NCI-H146 treated with DMSO at 0.1 percent for 48 hours (cell line): ENCODE data around the gene MATN1.
A peak's percentile ranks its signal among the peaks of the same experiment; 100 is the strongest.

ENCODE experiments used
- DNase-seq: peaks from one replicate; lab custom pipeline; 2025; ENCODE audit not compliant: unreplicated experiment; lab: John Stamatoyannopoulos, UW

MATN1 gene

DNA sequence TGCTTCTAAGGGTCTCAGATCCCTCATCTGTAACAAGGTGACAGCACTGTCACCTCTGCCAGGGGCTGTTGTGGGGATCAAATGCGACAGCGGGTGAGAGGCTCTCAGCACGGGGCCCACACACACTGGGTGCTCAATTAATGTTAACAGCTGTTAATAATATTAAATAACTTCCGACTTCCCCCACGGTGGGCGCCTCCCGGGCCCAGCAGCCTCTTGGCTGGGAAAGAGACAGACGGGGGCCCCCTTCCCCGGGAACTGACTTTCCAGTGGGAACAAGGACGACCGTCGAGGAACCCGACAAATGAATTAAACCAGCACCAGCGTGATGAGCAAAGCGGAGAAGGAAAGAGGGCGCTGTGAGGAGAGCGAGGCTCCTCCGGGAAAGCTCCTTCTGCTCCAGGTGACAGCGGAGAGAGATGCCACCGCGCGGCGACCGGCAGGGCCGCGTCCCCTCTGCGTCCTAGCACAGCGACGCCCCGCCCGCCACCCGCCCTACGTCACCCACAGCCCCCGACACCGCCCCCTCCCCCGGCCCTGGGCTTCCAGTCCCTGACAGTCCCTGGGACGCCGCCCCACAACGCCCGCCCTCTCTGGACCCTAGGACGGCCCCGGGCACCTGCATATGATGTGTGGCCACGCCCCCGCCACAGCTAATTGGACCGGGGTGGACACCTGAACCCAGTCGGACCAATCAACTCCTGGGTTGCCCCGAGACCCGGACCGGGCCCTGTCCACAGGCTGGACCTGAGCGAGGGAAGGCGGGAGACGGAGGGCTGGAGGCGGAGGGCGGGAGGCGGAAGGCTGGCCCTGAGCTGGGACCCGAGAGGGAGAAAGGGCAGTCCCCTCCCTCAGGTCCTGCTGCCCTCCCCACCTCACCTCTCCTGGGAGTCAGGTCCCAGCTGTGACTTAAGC is 38.2 kb downstream of the MATN1 start:
- DNase-seq, result peak; percentile 18

DNA sequence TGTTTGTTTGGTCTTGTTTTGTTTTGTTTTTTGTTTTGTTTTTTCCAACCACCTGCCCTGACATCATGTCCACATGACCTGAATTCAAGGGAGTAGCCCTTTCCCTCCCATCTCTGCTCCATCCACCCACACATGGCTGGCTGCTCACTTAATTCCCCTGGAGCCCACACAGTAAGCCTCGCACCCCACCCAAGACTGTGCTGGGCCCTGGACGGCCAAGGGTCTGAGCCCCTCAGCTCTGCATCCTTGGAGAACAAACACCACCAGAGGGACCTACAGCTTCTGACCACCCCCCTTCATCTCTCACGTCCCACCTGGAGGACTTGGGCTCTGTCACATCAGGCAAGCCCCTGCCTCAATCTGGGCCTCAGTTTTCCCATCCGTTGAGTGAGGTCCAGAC is 39.1 kb downstream of the MATN1 start:
- DNase-seq, result no peak

DNA sequence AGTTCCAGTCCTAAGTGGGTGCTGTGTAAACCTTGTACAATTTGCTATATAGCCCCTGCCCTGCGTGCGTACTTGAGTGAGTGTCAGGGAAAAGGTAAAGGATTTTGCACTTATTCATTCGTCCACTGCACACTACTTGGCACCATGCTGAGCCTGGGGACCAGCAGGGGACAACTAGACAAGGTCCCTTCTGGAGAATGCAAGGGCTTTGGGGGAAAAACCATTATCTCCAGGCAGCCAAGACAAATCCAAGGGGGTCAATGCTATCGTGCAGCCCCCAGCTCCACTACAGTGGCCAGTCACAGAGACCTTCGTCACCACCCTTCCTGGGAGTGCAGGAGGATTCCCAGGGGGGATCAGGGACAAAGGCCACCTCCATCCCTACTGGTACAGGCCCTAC is 39.7 kb downstream of the MATN1 start:
- no peak for DNase-seq

DNA sequence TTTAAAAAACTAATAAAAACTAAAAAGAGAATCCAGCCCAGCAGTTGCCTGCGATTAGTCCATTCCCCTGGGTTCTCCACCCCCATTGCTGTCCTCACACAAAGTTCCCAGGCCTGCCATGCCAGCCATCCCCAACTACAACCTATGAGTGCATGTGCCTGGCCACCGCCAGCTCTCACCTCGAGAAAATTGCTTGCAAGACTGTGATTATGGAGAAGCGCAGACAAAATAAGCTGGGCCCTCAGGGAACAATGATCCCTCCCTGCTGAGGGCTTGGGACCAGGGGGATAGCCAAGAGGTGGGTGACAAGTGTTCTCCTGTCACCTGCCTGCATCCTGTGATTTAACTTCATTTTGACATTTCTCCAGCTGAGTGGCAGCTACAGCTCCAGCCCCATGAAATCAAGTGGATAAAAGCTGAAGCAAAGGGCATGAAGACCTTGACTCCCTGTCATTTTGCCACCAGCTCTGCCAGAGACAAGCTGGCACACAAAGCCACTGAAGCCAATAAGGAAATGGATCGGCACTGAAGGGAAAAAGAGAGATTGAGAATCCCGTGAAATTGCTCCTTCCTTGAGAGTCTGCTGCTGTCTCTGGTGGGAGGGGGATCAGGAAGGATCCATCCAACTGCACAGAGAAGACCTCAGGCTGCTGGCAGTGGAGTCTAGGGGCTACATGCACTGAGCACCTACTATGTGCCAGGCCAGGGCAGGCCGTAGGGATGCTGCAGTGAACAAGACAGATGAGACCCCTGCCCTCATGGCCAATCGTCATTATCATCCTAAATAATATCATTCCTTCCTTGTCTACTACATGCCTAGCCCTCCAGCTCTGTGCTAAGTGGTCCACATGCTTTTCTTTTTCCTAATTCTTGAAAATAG is 40.7 kb downstream of the MATN1 start:
- DNase-seq, result no peak

DNA sequence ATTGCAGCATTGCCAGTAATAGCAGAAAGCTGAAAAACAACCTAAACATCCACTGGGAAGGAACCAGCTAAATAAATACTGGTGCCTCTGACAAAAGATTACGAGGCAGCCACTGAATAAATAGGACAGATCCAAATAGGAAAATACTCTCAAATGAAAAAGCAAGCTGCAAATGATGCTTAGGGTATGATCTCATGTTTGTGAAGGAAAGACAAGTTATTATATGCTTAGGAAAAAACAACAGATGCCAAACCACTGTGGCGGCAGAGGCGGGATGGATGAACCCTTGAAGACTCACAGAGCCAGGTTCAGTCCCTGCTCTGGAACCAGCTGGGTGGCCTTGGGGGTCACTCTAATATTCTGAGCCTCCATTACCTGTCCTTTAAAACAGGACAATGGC is 41.6 kb downstream of the MATN1 start:
- no peak for DNase-seq

DNA sequence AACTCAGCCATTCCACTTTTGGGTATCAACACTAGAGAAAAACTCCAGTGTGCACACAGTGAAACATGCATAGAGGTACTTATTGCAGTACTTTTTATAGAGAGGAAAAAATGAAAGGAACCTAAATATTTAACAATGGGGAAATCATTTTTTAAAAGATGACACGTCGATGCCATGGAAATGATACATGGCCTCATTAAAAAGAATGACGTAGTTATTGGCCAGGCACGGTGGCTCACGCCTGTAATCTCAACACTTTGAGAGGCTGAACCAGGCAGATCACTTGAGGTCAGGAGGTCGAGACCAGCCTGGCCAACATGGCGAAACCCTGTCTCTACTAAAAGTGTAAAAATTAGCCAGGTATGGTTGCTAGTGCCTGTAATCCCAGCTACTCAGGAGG is 42.5 kb downstream of the MATN1 start:
- DNase-seq, result no peak

DNA sequence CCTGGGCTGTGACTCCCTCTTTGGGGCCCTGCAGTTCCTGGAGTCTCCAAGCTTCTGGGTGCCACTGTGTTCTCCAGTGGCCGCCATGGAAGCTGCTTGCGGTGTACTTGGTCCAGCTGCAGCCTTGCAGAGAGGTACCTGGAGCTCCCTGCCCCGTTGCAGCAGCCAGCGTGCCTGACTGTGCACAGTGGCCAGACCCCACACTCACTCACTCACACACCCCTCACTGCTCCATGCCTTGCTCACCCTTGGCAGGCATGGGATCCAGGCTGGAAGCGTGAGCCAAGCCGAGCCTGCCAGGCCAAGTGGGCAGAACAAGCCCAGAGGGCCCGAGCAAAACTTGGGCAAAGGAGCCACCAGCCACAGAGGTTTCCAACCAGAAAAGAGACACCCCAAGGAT is 43.0 kb downstream of the MATN1 start:
- no peak for DNase-seq

DNA sequence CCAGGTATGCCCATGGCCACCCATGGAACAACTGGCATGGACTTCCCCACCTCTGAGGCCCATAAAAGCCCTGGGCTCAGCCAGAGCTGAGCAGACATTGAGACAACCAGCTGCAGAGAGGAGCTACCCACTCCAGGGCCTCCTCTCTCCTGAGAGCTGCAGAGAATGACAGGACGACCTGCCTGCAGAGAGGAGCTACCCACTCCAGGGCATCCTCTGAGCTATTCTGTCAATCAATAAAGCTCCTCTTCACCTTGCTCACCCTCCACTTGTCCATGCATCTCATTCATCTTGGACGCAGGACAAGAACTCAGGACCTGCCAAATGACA is 43.4 kb downstream of the MATN1 start:
- no peak for DNase-seq

DNA sequence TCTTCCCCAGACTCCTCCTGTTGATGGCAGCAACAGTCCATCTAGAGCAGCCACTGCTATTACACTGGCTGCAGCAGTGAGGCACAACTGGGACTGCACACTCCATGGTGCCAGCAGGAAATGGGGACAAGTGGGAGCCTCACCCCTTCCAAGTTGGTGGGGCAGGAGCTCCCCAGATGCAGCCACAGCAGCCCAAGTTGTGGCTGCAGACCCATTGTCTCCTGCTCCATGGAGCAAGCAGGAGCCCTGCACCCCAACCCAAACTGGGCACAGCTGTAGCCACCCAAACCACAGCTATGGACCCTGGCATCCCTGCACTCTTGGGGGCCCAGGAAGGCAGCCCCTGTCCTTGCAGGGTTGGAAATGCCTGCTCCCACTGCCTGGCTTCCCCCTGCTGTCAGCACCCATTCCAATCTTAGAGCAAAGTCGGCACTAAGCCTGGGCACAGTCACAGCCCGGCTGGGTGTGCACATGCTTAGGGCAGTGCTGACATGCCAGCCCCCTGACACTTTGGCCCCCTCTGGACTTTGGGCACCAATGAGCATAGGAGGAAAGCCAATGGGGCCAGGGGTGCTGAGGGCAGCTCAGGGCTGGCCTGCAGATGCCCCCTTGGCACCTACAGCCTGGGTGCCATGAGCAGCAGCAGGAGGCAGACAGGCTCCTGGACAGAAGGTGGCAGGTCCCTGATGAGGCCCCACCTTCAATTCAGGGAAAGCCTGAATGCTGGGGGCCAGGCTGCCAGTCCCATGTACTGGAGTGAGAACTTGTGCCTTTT is 44.0 kb downstream of the MATN1 start:
- DNase-seq, result no peak

DNA sequence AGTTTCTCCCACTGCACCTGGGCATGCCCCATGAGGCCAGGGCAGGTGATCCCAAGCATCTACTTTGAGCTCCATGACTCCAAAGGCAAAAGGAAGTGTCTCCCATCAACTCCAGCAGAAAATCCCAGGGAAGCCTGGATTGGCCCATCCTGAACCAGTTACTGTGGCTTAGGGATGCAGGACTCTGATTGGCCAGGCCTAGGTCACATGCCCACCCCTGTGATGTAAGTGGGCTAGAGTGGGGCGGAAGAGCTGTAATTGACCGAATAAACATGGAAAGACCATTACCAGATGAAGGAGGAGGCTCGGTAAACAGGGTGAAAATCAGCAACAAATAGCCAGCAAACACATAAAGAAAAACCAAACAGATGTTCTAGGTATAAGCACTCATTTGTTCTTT is 45.2 kb downstream of the MATN1 start:
- no peak for DNase-seq

DNA sequence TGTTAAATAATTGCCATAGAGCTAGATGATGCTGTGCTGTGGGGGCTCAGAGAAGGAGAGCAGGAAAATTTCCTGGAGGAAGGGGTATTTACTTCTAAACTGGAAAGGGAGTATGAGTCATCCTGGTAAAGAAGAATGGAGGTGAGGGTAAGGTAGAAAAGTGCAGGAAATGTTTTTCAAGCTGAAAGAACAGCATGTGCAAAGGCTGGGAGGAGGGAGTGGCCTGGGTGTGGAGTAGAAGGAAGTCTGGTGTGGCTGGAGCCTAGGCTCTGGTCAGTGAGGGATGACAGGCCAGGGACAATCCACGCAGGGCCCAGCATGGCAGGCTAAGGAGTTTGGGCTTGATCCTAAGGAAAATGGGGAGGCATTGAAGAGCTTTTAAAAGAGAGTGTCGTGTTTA is 45.9 kb downstream of the MATN1 start:
- no peak for DNase-seq

DNA sequence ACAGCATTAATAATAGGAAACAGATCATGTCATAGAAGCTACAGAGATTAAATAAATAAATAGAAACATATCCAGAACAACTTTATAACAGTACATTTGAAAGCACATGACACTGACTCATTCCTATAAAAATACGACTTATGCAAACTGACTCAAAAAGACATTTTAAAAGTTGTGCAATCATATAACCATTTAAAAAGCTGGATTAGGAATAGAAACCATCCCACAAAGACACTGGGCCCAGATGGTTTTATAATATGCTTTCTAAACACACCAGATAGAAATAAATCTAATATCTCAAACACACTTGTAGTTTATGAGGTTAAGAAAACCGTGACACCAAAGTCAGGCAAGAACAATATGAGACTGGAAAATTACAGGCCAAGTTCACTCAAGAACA is 47.6 kb downstream of the MATN1 start:
- no peak for DNase-seq

DNA sequence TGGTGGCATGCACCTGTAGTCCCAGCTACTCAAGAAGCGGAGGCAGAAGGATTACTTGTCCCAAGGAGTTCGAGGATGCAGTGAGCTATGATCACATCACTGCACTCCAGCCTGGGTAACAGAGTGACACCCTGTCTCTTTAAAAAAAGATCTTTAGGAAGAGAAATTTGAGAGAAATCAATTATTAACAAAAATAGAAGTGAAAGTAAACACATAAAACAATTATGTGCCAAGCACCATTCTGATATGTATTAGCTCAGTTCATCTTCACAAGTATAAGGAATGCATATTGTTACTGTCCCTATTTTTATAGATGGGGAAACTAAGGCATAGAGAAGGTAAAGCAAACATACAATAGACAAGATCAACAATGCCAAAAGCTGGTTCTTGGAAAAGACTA is 48.1 kb downstream of the MATN1 start:
- no peak for DNase-seq

DNA sequence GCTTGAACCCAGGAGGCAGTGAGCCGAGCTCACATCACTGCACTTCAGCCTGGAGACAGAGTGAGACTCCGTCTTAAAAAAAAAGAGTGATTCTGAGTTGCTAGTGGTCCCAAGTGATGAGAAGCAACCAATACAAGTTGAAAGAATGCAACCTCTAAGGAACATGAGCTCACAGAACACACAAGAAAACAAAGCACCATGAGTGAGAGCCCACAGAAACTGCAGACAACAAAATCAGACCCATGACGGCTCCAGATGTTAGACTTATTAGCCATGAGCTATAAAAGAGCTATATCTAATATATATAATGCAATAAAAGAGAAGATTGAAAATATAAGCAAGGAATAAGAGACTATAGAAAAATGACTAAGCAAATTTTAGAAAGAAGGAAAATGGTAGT is 50.0 kb downstream of the MATN1 start:
- no peak for DNase-seq

DNA sequence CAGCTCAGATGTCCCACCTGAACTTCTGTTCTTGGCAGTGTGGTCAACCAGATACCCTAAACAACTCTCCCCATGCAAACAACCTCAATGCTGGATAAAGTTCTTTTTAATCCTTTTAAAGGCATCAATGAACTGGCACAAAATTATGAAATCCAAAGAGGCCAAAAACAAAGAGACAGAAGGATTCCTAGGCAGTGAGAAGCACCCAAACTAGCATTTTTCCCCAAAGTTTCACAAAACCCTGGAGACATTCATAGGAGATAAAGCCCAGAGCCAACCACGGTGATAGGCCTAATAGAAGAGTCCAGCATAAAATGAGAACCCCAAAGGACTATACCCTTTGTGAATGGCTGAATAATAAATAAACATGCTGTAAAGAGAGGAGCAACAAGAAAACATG is 50.7 kb downstream of the MATN1 start:
- DNase-seq, result no peak

DNA sequence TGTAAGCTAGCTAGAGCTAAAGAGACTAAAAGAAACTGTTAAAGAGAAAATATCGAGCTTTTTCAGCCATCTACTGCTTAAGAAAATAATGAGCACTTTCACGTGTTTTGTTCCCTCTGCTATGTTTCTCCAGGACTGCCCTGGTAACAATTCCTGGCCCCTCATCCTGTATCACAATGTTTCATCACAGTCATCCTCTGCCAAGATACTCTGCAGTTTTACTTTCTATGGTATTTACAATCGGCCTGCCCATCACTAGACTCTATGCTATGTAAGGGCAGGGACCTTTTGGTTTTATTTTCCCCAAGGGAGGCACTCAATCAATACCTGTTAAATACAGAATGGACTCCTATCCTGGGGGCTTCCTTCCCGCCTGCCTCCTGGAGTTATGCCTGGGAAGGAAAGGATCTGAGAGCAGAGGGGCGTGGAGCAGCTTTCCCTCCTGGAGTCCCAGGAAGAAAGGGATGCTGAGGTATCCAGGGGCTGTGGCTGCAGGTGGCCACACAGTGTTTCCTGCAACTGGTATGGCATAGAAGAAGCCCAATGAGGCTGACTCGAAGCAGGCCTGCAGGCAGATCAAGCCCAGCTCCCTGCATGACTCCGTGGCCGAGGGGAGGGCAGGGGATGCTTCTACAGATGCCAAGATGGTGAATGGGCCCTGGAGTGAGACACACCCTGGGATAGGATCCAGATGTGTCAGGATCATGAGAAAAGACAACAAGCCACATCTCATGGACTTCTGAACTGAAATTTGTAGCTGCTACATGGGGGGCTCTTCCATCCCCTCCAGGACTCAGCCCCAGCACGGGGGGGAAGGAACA is 52.9 kb downstream of the MATN1 start:
- no peak for DNase-seq

DNA sequence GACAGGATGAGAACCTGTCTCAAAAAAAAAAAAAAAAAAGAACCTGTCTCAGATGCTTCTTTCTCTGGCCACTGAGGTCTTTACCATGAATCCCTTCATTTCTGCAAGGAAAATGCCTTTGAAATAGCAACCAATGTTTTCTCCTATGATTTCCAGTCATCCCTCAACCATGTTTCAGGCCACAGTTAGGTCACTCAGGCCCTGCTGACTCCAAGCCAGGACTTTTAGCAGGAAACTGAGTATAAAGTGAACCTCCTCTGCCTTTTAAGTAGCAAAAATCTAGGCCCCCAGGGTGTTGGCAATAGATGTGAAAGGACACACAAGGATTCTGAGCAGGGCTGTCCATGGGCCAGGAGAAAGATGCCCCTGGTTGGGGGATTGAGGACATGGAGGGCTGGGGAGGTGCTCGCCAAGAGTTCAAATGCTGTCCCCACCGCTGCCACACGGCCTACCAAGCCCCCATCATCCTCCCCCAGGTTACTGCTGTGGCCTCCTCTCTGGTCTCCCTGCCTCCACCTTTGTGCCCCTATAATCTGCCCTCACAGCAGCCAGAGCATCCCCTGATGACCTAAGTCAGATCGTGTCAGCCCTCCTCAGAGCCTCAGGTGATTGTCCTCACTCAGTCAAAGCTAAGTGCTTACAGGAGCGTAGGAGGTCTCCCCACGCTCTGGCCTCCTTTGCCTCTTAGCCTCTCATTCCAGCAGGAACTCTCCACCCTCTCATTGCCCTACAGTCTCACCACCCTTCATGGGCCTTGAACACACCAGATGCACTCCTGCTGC is 54.6 kb downstream of the MATN1 start:
- DNase-seq, result no peak

DNA sequence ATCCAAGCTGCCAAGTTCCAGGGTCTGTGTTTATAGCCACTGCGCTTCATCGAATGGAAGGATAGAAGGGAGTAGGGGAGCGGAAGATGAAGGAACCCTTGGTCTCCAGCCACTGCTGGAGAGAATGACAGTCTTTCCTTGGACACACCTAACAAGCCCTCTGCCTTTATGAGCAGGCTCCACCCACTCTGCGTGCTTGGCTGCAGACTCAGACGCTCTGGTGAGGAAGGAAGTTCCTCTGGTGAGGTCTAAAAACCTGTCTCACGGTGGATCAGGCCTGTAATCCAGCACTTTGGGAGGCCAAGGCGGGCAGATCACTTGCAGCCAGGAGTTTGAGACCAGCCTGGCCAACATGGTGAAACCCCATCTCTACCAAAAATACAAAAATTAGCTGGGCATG is 55.4 kb downstream of the MATN1 start:
- no peak for DNase-seq

DNA sequence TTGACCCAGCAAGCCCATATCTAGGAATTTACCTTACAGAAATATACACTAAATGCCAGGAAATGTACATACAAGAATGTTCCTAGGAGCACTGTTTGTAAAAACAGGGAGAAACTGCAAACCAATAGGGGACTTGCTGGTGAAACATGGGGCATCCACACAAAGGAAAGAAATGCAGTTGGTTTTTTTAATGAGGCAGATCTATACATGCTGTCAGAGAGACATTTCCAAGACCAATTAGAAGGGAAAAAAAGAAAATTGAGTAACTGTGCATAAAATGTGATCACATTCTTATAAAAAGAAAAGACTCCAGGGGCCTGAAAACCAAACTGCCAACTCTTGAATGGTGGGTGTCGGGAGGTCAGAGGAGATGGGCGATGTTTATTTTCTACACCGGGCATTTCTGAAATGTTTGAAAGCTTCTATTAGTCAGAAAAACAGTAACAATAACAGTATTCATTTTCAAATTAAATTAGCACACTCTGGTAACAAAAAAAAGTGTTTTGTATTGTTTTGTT is 56.6 kb downstream of the MATN1 start:
- no peak for DNase-seq
